IMR-90 (cell line): ENCODE measurements around the gene SLC6A9. TPM values are rescaled to one million over a fixed set of nuclear protein-coding genes. Genes with fewer than 3 reads are reported as not detected.

Source experiments
- ATAC-seq: fragments of 200-7000 bp; cut with Tn5 transposase; 2 replicates; pipeline ENCODE4 v1.9.1; 2020; ENCODE audit warnings: low read depth, mild to moderate bottlenecking, moderate library complexity
- BruUV-seq: library from RNA; stranded (reverse); fragments of 400-500 nt; replicated peaks from 2 replicates; lab custom pipeline; 2021; lab: Mats Ljungman, UMichigan
- CTCF ChIA-PET: fragments of 300-600 bp; formaldehyde crosslinking; extraction: SDS; loops from one replicate; lab custom pipeline; 2021; ENCODE audit warnings: antibody characterized with exemption; lab: Yijun Ruan, JAX
- POLR2A ChIA-PET: fragments of 300-600 bp; sonication (Branson Sonifier 250); formaldehyde crosslinking; loops from one replicate; lab custom pipeline; 2022; ENCODE audit warnings: antibody characterized with exemption; ENCODE audit not compliant: unreplicated experiment; lab: Charles Lee
- DNase-seq: peaks from one replicate; pipeline ENCODE4 v3.0.0; 2013
- H2AFZ ChIP-seq: replicated peaks from 2 replicates; pipeline ENCODE3; 2013; ENCODE audit warnings: low read length, mild to moderate bottlenecking; ENCODE audit not compliant: poor library complexity
- H2AK5ac ChIP-seq: 2 replicates; pipeline ENCODE4 v1.6.1; 2013; ENCODE audit warnings: low read depth, low read length, inconsistent platforms
- H2AK9ac ChIP-seq: replicated peaks from 2 replicates; pipeline ENCODE3; 2013; ENCODE audit warnings: mild to moderate bottlenecking, low read depth, low read length, moderate library complexity; ENCODE audit not compliant: poor library complexity
- H2BK120ac ChIP-seq: 2 replicates; pipeline ENCODE4 v1.6.1; 2013; ENCODE audit warnings: low read depth, low read length, inconsistent platforms
- H2BK15ac ChIP-seq: 3 replicates; pipeline ENCODE4 v1.6.1; 2013; ENCODE audit warnings: low read depth, low read length, inconsistent platforms
- H2BK20ac ChIP-seq: 2 replicates; pipeline ENCODE4 v1.6.1; 2013; ENCODE audit warnings: low read depth, mild to moderate bottlenecking, inconsistent platforms, low read length, moderate library complexity
- H2BK5ac ChIP-seq: 2 replicates; pipeline ENCODE4 v1.6.1; 2013; ENCODE audit warnings: mild to moderate bottlenecking, low read depth, low read length, inconsistent platforms; ENCODE audit not compliant: poor library complexity, severe bottlenecking
- H3K14ac ChIP-seq: replicated peaks from 2 replicates; pipeline ENCODE4 v1.6.1; 2013; ENCODE audit warnings: low read depth, low read length, inconsistent platforms
- H3K18ac ChIP-seq: 2 replicates; pipeline ENCODE4 v1.6.1; 2013; ENCODE audit warnings: low read depth, low read length, control low read depth
- H3K23ac ChIP-seq: 2 replicates; pipeline ENCODE4 v1.6.1; 2013; ENCODE audit warnings: low read depth, low read length, inconsistent platforms
- H3K27ac ChIP-seq: 2 replicates; pipeline ENCODE4 v1.5.1; 2013; ENCODE audit warnings: mild to moderate bottlenecking, control low read depth, low read length; ENCODE audit not compliant: insufficient read depth
- H3K27me3 ChIP-seq: 2 replicates; pipeline ENCODE4 v1.6.1; 2013; ENCODE audit warnings: low read length; ENCODE audit not compliant: control insufficient read depth, insufficient read depth
- H3K36me3 ChIP-seq: 2 replicates; pipeline ENCODE4 v1.6.1; 2013; ENCODE audit warnings: low read length, mixed read lengths; ENCODE audit not compliant: control insufficient read depth, insufficient read depth
- H3K4ac ChIP-seq: 2 replicates; pipeline ENCODE4 v1.6.1; 2013; ENCODE audit warnings: low read depth, low read length, inconsistent platforms
- H3K4me1 ChIP-seq: 2 replicates; pipeline ENCODE4 v1.6.1; 2013; ENCODE audit warnings: low read length, mixed read lengths; ENCODE audit not compliant: control insufficient read depth, insufficient read depth
- H3K4me2 ChIP-seq: 2 replicates; pipeline ENCODE4 v1.6.1; 2013; ENCODE audit warnings: low read depth, mild to moderate bottlenecking, control low read depth, low read length, moderate library complexity
- H3K4me3 ChIP-seq: 2 replicates; pipeline ENCODE4 v1.5.1; 2013; ENCODE audit warnings: low read depth, mild to moderate bottlenecking, control low read depth, low read length, moderate library complexity; ENCODE audit not compliant: insufficient read depth
- H3K56ac ChIP-seq: 2 replicates; pipeline ENCODE4 v1.6.1; 2013; ENCODE audit warnings: low read length, inconsistent platforms; ENCODE audit not compliant: insufficient read depth; ENCODE audit errors: extremely low read depth
- H3K79me1 ChIP-seq, 2 experiments: 2 replicates each; pipeline ENCODE4 v1.6.1; 2013; ENCODE audit warnings: low read length in 2 of 2, inconsistent platforms in 1 of 2, low read depth in 1 of 2
- H3K9ac ChIP-seq: 2 replicates; pipeline ENCODE4 v1.6.1; 2013; ENCODE audit warnings: low read depth, low read length, control low read depth
- H3K9me1 ChIP-seq: 2 replicates; pipeline ENCODE4 v1.6.1; 2013; ENCODE audit warnings: low read length, inconsistent platforms; ENCODE audit not compliant: insufficient read depth
- H3K9me3 ChIP-seq: 2 replicates; pipeline ENCODE4 v1.6.1; 2013; ENCODE audit warnings: low read length; ENCODE audit not compliant: control insufficient read depth, insufficient read depth
- H4K20me1 ChIP-seq: 2 replicates; pipeline ENCODE4 v1.6.1; 2013; ENCODE audit warnings: low read length, inconsistent platforms; ENCODE audit not compliant: insufficient read depth
- H4K5ac ChIP-seq: 2 replicates; pipeline ENCODE4 v1.6.1; 2013; ENCODE audit warnings: mild to moderate bottlenecking, low read depth, low read length, control low read depth
- H4K8ac ChIP-seq, 2 experiments: 2 replicates each; pipeline ENCODE4 v1.6.1; 2013; ENCODE audit warnings: low read depth in 2 of 2, low read length in 2 of 2, control low read depth in 1 of 2, inconsistent platforms in 1 of 2
- H4K91ac ChIP-seq: 2 replicates; pipeline ENCODE4 v1.6.1; 2013; ENCODE audit warnings: low read depth, low read length, inconsistent platforms; ENCODE audit not compliant: insufficient read depth
- BHLHE40 ChIP-seq: fragments of 150-350 bp; IDR thresholded peaks from 2 replicates; pipeline ENCODE4 v1.6.1; 2016; ENCODE audit warnings: mild to moderate bottlenecking, low read depth, low read length
- CEBPB ChIP-seq: IDR thresholded peaks from 2 replicates; pipeline ENCODE4 v1.6.1; 2012; ENCODE audit warnings: low read depth, low read length, improper control_type of control experiment
- CHD1 ChIP-seq: IDR thresholded peaks from 2 replicates; pipeline ENCODE4 v1.6.1; 2012; ENCODE audit warnings: low read depth, low read length, improper control_type of control experiment
- ELK1 ChIP-seq: fragments of 150-350 bp; IDR thresholded peaks from 2 replicates; pipeline ENCODE4 v1.6.1; 2016; ENCODE audit warnings: low read depth, mild to moderate bottlenecking, low read length, moderate library complexity, borderline replicate concordance
- FOS ChIP-seq: fragments of 150-350 bp; IDR thresholded peaks from 2 replicates; pipeline ENCODE4 v1.6.1; 2016; ENCODE audit warnings: low read depth, low read length
- MAFK ChIP-seq: IDR thresholded peaks from 2 replicates; pipeline ENCODE4 v1.6.1; 2012; ENCODE audit warnings: low read depth, low read length, improper control_type of control experiment
- RAD21 ChIP-seq: IDR thresholded peaks from 2 replicates; pipeline ENCODE4 v1.6.1; 2012; ENCODE audit warnings: low read length, improper control_type of control experiment
- RFX5 ChIP-seq: IDR thresholded peaks from 2 replicates; pipeline ENCODE4 v1.8.0; 2012; ENCODE audit warnings: low read depth, mild to moderate bottlenecking, low read length, moderate library complexity
- SMC3 ChIP-seq: fragments of 150-350 bp; IDR thresholded peaks from 2 replicates; pipeline ENCODE4 v1.6.1; 2016; ENCODE audit warnings: low read depth, mild to moderate bottlenecking, antibody characterized with exemption, low read length, moderate library complexity
- WGBS, 2 experiments: methylation state at CpG; one replicate each; pipeline versions ENCODE4 v1.1.5 to v1.1.7; 2013; ENCODE audit warnings: missing lambda C conversion rate in 2 of 2; ENCODE audit not compliant: insufficient read length in 1 of 2; ENCODE audit errors: extremely low coverage in 2 of 2; 5-methylcytosine and 5-hydroxymethylcytosine counted together
- dilution Hi-C: fragments of 300-500 bp; cut with HindIII; formaldehyde crosslinking; loops from one replicate; pipeline ENCODE4 v1.14.3; 2018; ENCODE audit warnings: low sequenced_read_pairs; ENCODE audit not compliant: unreplicated experiment
- in situ Hi-C: fragments of 300-500 bp; cut with MboI; formaldehyde crosslinking; loops from 3 replicates; pipeline ENCODE4 v1.14.3; 2019; ENCODE audit warnings: low sequenced_read_pairs, inconsistent platforms, mixed read lengths
- intact Hi-C: fragments of 100-400 bp; cut with micrococcal nuclease; formaldehyde crosslinking; loops from 2 replicates; pipeline ENCODE4 v1.10.0; 2022
- polyA plus RNA-seq, 3 experiments: library from polyadenylated mRNA; depleted of rRNA; stranded (reverse); fragments of >200 nt; gene quantifications; 2 replicates each; pipeline ENCODE4 v1.2.3, GENCODE V29; 2012; ENCODE audit warnings: low replicate concordance in 1 of 3
- total RNA-seq: library from RNA; depleted of rRNA; stranded (reverse); fragments of >200 nt; gene quantifications from 2 replicates; pipeline ENCODE4 v1.2.3, GENCODE V29; 2012

SLC6A9 gene
- total and polyA plus RNA-seq, 2 of the 4 experiments (the other 2 are of a cell fraction), result 2.0 to 6.6 TPM

- no peak for TF ChIP-seq MAFK
- no peak for TF ChIP-seq RAD21
- TF ChIP-seq CHD1, result no peak
- no peak for TF ChIP-seq BHLHE40
- no peak for TF ChIP-seq ELK1
- TF ChIP-seq CEBPB, result no peak
- no peak for TF ChIP-seq SMC3
- TF ChIP-seq RFX5, result no peak
- no peak for TF ChIP-seq FOS
- Histone ChIP-seq H2BK5ac (no peak overlapping the region), H3K79me1 (peaks cover 9 to 16% of the 10 kb centered on the region in 2 experiments), H3K4me3 (no peak overlapping the region), H3K56ac (no peak overlapping the region), H3K27ac (no peak overlapping the region), H2AK5ac (no peak overlapping the region), H2BK120ac (no peak overlapping the region), H3K9me3 (no peaks in the 10 kb centered on the region), H3K9ac (no peak overlapping the region), H2AK9ac (peak overlapping the region; percentile 45), H4K8ac (no peak overlapping the region), H3K23ac (no peak overlapping the region), H4K5ac (no peak overlapping the region), H3K4me2 (no peak overlapping the region), H3K27me3 (no peaks in the 10 kb centered on the region), H3K4me1 (no peaks in the 10 kb centered on the region), H2BK20ac (no peak overlapping the region), H4K91ac (no peak overlapping the region), H4K20me1 (peaks cover 26% of the 10 kb centered on the region), H3K18ac (no peak overlapping the region), H3K14ac (no peak overlapping the region), H2AFZ (no peak overlapping the region), H3K9me1 (peaks cover 13% of the 10 kb centered on the region; the same call in 1 of the 2 replicates), H3K4ac (no peak overlapping the region), H3K36me3 (peaks cover 39% of the 10 kb centered on the region), H2BK15ac (no peak overlapping the region)
- ATAC-seq (no peak), DNase-seq (no peak)
- dilution Hi-C loops, result no loop called here
- ChIA-PET CTCF (no interaction called here), POLR2A (no interaction called here)
- BruUV-seq, result no TSS peak
- 92% methylated on average over 6 of the region's 7 CpGs; no CpG with 5 or more reads in 1 of the 2 experiments for WGBS, 2 experiments
- intact Hi-C loops, result no loop called here
- in situ Hi-C loops, result loop anchor here (25.0 kb wide), 1 partner anchor 420 kb away; the partner anchor contains the start of gene PTPRF
Measured at GRCh38 chr1:43957407-43958040, 73.7 kb downstream of the SLC6A9 start.
